ENCODE results near the gene MAPK14. TPM values are rescaled to one million over a fixed set of nuclear protein-coding genes. Genes with fewer than 3 reads are reported as not detected.

MAPK14 gene
- total and polyA plus RNA-seq, 4 donors = 16.9 to 82.7 (median 35.9) TPM

DNA sequence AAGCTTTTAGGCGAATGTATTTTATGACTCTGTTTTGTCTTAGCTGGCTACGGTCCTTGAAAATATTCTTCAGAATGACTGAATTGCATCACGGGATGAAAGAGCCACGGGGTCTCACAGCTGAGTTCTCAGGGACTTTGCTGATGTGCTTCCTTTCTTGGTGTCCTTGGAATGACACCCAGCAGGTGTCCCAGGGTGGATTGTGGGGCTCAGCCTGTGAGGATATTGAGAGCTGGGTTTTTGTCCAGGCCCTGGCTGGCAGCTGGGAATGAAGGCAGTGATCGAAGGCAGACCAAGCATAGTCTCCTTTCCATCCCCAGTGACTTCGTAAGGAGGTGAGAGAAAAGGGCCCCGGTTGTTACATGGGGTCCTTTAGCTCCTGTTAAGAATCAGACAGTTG, 83.9 kb downstream of the MAPK14 start:
- no peak for DNase-seq (ENCODE audit: low spot score)
- TF ChIP-seq HNF4A (conservative IDR thresholded peaks at IDR 0.05) = no peak
- no peak for TF ChIP-seq SP1 (IDR thresholded peaks at IDR 0.05)
- TF ChIP-seq HNF4G (IDR thresholded peaks at IDR 0.05) = no peak
- TF ChIP-seq, protein P1, sequence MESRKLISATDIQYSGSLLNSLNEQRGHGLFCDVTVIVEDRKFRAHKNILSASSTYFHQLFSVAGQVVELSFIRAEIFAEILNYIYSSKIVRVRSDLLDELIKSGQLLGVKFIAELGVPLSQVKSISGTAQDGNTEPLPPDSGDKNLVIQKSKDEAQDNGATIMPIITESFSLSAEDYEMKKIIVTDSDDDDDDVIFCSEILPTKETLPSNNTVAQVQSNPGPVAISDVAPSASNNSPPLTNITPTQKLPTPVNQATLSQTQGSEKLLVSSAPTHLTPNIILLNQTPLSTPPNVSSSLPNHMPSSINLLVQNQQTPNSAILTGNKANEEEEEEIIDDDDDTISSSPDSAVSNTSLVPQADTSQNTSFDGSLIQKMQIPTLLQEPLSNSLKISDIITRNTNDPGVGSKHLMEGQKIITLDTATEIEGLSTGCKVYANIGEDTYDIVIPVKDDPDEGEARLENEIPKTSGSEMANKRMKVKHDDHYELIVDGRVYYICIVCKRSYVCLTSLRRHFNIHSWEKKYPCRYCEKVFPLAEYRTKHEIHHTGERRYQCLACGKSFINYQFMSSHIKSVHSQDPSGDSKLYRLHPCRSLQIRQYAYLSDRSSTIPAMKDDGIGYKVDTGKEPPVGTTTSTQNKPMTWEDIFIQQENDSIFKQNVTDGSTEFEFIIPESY (IDR thresholded peaks at IDR 0.05) = no peak
- TF ChIP-seq NR2F2 (IDR thresholded peaks at IDR 0.05) = no peak
- TF ChIP-seq, protein P2, sequence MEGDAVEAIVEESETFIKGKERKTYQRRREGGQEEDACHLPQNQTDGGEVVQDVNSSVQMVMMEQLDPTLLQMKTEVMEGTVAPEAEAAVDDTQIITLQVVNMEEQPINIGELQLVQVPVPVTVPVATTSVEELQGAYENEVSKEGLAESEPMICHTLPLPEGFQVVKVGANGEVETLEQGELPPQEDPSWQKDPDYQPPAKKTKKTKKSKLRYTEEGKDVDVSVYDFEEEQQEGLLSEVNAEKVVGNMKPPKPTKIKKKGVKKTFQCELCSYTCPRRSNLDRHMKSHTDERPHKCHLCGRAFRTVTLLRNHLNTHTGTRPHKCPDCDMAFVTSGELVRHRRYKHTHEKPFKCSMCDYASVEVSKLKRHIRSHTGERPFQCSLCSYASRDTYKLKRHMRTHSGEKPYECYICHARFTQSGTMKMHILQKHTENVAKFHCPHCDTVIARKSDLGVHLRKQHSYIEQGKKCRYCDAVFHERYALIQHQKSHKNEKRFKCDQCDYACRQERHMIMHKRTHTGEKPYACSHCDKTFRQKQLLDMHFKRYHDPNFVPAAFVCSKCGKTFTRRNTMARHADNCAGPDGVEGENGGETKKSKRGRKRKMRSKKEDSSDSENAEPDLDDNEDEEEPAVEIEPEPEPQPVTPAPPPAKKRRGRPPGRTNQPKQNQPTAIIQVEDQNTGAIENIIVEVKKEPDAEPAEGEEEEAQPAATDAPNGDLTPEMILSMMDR (IDR thresholded peaks at IDR 0.05; ENCODE audit: low read depth, low read length, missing input control) = no peak
- TF ChIP-seq, protein P3, sequence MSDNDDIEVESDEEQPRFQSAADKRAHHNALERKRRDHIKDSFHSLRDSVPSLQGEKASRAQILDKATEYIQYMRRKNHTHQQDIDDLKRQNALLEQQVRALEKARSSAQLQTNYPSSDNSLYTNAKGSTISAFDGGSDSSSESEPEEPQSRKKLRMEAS (IDR thresholded peaks at IDR 0.05) = no peak
- no peak for TF ChIP-seq TAF1 (conservative IDR thresholded peaks at IDR 0.05)
- no peaks in the 10 kb centered on the region for H3K4me1 ChIP-seq (ENCODE audit: control insufficient read depth in 4 of 4, insufficient read depth in 4 of 4, low read length in 3 of 4)
- H3K9ac ChIP-seq (ENCODE audit: low read depth in 1 of 2, low read length in 2 of 2) = no peak overlapping the region
- WGBS = 92% methylated on average over 7 of the region's 7 CpGs
- no peaks in the 10 kb centered on the region for H3K27me3 ChIP-seq (ENCODE audit: control insufficient read depth in 4 of 4, insufficient read depth in 4 of 4, low read length in 3 of 4)
- H3K4me3 ChIP-seq (ENCODE audit: low read depth in 1 of 3, low read length in 3 of 3) = no peak overlapping the region
- H3K36me3 ChIP-seq (ENCODE audit: control insufficient read depth in 4 of 4, insufficient read depth in 3 of 4, low read depth in 1 of 4, low read length in 3 of 4) = peaks cover 2 to 52% (median 35%) of the 10 kb centered on the region in 4 donors
- H3K27ac ChIP-seq (ENCODE audit: low read depth in 1 of 2, low read length in 2 of 2) = no peak overlapping the region
- no peaks in the 10 kb centered on the region for H3K9me3 ChIP-seq (ENCODE audit: control insufficient read depth in 4 of 4, low read length in 3 of 4)

DNA sequence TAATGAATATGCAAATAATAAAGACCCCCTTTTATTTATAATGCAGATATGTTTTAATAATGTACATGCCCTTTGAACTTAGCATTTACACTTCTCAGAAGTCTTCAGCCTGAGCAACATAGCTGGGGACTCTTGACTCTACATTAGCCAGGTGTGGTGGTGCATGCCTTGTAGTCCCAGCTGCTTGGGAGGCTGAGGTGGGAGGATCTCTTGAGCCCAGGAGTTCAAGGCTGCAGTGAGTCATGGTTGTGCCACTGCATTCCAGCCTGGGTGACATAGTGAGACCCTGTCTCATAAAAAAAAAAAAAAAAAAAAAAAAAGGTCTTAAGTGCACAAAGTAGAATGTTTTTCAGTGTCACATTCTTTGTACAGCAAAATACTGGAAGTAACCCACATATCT, 85.4 kb downstream of the MAPK14 start:
- H3K27ac ChIP-seq (ENCODE audit: low read depth in 1 of 2, low read length in 2 of 2) = no peak overlapping the region
- H3K9ac ChIP-seq (ENCODE audit: low read depth in 1 of 2, low read length in 2 of 2) = no peak overlapping the region
- no peak overlapping the region for H3K4me3 ChIP-seq (ENCODE audit: low read depth in 1 of 3, low read length in 3 of 3)
- TF ChIP-seq YY1 (IDR thresholded peaks at IDR 0.05) = no peak
- TF ChIP-seq NR2F2 (IDR thresholded peaks at IDR 0.05) = no peak
- TF ChIP-seq JUND (IDR thresholded peaks at IDR 0.05) = no peak
- TF ChIP-seq, protein P4, sequence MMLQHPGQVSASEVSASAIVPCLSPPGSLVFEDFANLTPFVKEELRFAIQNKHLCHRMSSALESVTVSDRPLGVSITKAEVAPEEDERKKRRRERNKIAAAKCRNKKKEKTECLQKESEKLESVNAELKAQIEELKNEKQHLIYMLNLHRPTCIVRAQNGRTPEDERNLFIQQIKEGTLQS (IDR thresholded peaks at IDR 0.05) = no peak
- TF ChIP-seq, protein P2 (IDR thresholded peaks at IDR 0.05; ENCODE audit: low read depth, low read length, missing input control) = no peak
- TF ChIP-seq HNF4A (conservative IDR thresholded peaks at IDR 0.05) = no peak
- TF ChIP-seq GABPA (IDR thresholded peaks at IDR 0.05 in 1 of 2, conservative IDR thresholded peaks at IDR 0.05 in 1 of 2) = no peak
- no peak for TF ChIP-seq EGR1 (IDR thresholded peaks at IDR 0.05; ENCODE audit: low read depth in 2 of 2)
- peaks cover 2 to 46% (median 27%) of the 10 kb centered on the region in 4 donors for H3K36me3 ChIP-seq (ENCODE audit: control insufficient read depth in 4 of 4, insufficient read depth in 3 of 4, low read depth in 1 of 4, low read length in 3 of 4)
- no peaks in the 10 kb centered on the region for H3K9me3 ChIP-seq (ENCODE audit: control insufficient read depth in 4 of 4, low read length in 3 of 4)
- no peak for DNase-seq (ENCODE audit: low spot score)
- no peaks in the 10 kb centered on the region for H3K4me1 ChIP-seq (ENCODE audit: control insufficient read depth in 4 of 4, insufficient read depth in 4 of 4, low read length in 3 of 4)
- no peaks in the 10 kb centered on the region for H3K27me3 ChIP-seq (ENCODE audit: control insufficient read depth in 4 of 4, insufficient read depth in 4 of 4, low read length in 3 of 4)
